Liver (tissue), 9 donors: ENCODE measurements around the gene KIF26B. TPM values are rescaled to one million over a fixed set of nuclear protein-coding genes. Genes with fewer than 3 reads are reported as not detected.

Experiments
- DNase-seq: peaks from one replicate; pipeline ENCODE4 v3.0.0-alpha.2; 2017; ENCODE audit warnings: low spot score
- H3K27ac ChIP-seq, 2 donors: one replicate each; pipeline ENCODE4 v1.7.0; 2013; ENCODE audit warnings: inconsistent platforms in 2 of 2, low read length in 2 of 2, control low read depth in 1 of 2, low read depth in 1 of 2, mild to moderate bottlenecking in 1 of 2
- H3K27me3 ChIP-seq, 4 donors: one replicate each; pipeline versions ENCODE4 v1.6.1 to v1.7.0; 2013; ENCODE audit warnings: low read length in 3 of 4, inconsistent platforms in 1 of 4, mild to moderate bottlenecking in 1 of 4, moderate library complexity in 1 of 4; ENCODE audit not compliant: control insufficient read depth in 4 of 4, insufficient read depth in 4 of 4
- H3K36me3 ChIP-seq, 4 donors: one replicate each; pipeline versions ENCODE4 v1.6.1 to v1.7.0; 2013; ENCODE audit warnings: low read length in 3 of 4, mild to moderate bottlenecking in 3 of 4, low read depth in 1 of 4, moderate library complexity in 1 of 4; ENCODE audit not compliant: control insufficient read depth in 4 of 4, insufficient read depth in 3 of 4
- H3K4me1 ChIP-seq, 4 donors: one replicate each; pipeline versions ENCODE4 v1.6.1 to v1.7.0; 2013; ENCODE audit warnings: low read length in 3 of 4, mild to moderate bottlenecking in 3 of 4, moderate library complexity in 1 of 4; ENCODE audit not compliant: control insufficient read depth in 4 of 4, insufficient read depth in 4 of 4
- H3K4me3 ChIP-seq, 3 donors: one replicate each; pipeline versions ENCODE4 v1.6.1 to v1.7.0; 2013; ENCODE audit warnings: low read length in 3 of 3, control low read depth in 1 of 3, low read depth in 1 of 3, mild to moderate bottlenecking in 1 of 3
- H3K9ac ChIP-seq, 2 donors: one replicate each; pipeline ENCODE4 v1.7.0; 2013; ENCODE audit warnings: low read length in 2 of 2, mild to moderate bottlenecking in 2 of 2, moderate library complexity in 2 of 2, control low read depth in 1 of 2, low read depth in 1 of 2
- H3K9me3 ChIP-seq, 4 donors: one replicate each; pipeline versions ENCODE4 v1.6.1 to v1.7.0; 2013; ENCODE audit warnings: low read length in 3 of 4; ENCODE audit not compliant: control insufficient read depth in 4 of 4
- ATF3 ChIP-seq: IDR thresholded peaks from 2 replicates; pipeline ENCODE4 v1.6.1; 2016; ENCODE audit warnings: antibody characterized with exemption
- CTCF ChIP-seq: fragments of 150-350 bp; IDR thresholded peaks from 2 replicates; pipeline ENCODE4 v1.5.1; 2017; ENCODE audit warnings: improper control_type of control experiment, low read depth, low read length; ENCODE audit not compliant: missing input control
- EGR1 ChIP-seq, 2 donors: IDR thresholded peaks; 2 replicates each; pipeline ENCODE4 v1.6.1; 2016 to 2018; ENCODE audit warnings: antibody characterized with exemption in 2 of 2, low read depth in 2 of 2
- FOXA1 ChIP-seq: IDR thresholded peaks from 2 replicates; pipeline ENCODE4 v1.6.1; 2016; ENCODE audit warnings: antibody characterized with exemption
- FOXA2 ChIP-seq: IDR thresholded peaks from 2 replicates; pipeline ENCODE4 v1.6.1; 2016; ENCODE audit warnings: antibody characterized with exemption
- GABPA ChIP-seq, 2 donors: IDR thresholded peaks in 1 of 2; conservative IDR thresholded peaks in 1 of 2; 2 replicates each; pipeline ENCODE4 v1.6.1; 2016; ENCODE audit warnings: antibody characterized with exemption in 2 of 2, mild to moderate bottlenecking in 1 of 2, moderate library complexity in 1 of 2
- HNF4A ChIP-seq, 2 donors: conservative IDR thresholded peaks; 2 replicates each; pipeline ENCODE4 v1.6.1; 2016; ENCODE audit warnings: antibody characterized with exemption in 2 of 2, mild to moderate bottlenecking in 2 of 2
- HNF4G ChIP-seq: IDR thresholded peaks from 2 replicates; pipeline ENCODE4 v1.6.1; 2016; ENCODE audit warnings: antibody characterized with exemption
- JUND ChIP-seq, 2 donors: IDR thresholded peaks; 2 replicates each; pipeline ENCODE4 v1.6.1; 2016; ENCODE audit warnings: antibody characterized with exemption in 2 of 2
- MAX ChIP-seq: IDR thresholded peaks from 2 replicates; pipeline ENCODE4 v1.6.1; 2016; ENCODE audit warnings: antibody characterized with exemption
- RAD21 ChIP-seq, 2 donors: IDR thresholded peaks; 2 replicates each; pipeline ENCODE4 v1.6.1; 2016; ENCODE audit warnings: antibody characterized with exemption in 2 of 2, mild to moderate bottlenecking in 2 of 2
- REST ChIP-seq: IDR thresholded peaks from 2 replicates; pipeline ENCODE4 v1.6.1; 2016; ENCODE audit warnings: antibody characterized with exemption, mild to moderate bottlenecking
- RXRA ChIP-seq, 2 donors: IDR thresholded peaks; 2 replicates each; pipeline ENCODE4 v1.6.1; 2017 to 2018; ENCODE audit warnings: antibody characterized with exemption in 2 of 2, mild to moderate bottlenecking in 1 of 2
- SP1 ChIP-seq: IDR thresholded peaks from 2 replicates; pipeline ENCODE4 v1.6.1; 2018; ENCODE audit warnings: antibody characterized with exemption, mild to moderate bottlenecking
- YY1 ChIP-seq: IDR thresholded peaks from 2 replicates; pipeline ENCODE4 v1.6.1; 2016; ENCODE audit warnings: antibody characterized with exemption, mild to moderate bottlenecking
- ZBTB33 ChIP-seq: IDR thresholded peaks from 2 replicates; pipeline ENCODE4 v1.6.1; 2016; ENCODE audit warnings: antibody characterized with exemption
- WGBS: extraction: QIAGEN DNeasy Blood & Tissue Kit; methylation state at CpG from one replicate; pipeline ENCODE4 v1.1.7; 2013; 5-methylcytosine and 5-hydroxymethylcytosine counted together
- polyA plus RNA-seq, 2 donors: library from polyadenylated mRNA; stranded (reverse) in 1 of 2; unstranded in 1 of 2; fragments of 200-250 nt in 1 of 2; fragments of >200 nt in 1 of 2; fragmentation: Nextera tagmentation in 1 of 2; extraction: Ambion mirVana in 1 of 2; gene quantifications; one replicate each; pipeline versions ENCODE4 v1.2.1 to v1.2.3, GENCODE V29; 2013 to 2015
- total RNA-seq, 2 donors: library from RNA; depleted of rRNA; stranded (reverse); fragments of >200 nt; gene quantifications; one replicate each; pipeline ENCODE4 v1.2.3, GENCODE V29; 2014
- donor health status: healthy.
- donor health status: healthy.
- donor health status: healthy.
- donor health status: healthy.
- donor health status: healthy.

The KIF26B gene
- total and polyA plus RNA-seq, 4 donors = 0.10 to 1.7 (median 0.34) TPM

GRCh38 chr1:245465666-245466065 is 310.9 kb downstream of the KIF26B start:
- H3K27ac ChIP-seq = no peak overlapping the region
- H3K4me1 ChIP-seq = no peaks in the 10 kb centered on the region
- no peak overlapping the region for H3K9ac ChIP-seq
- no peak for TF ChIP-seq RXRA (IDR thresholded peaks at IDR 0.05)
- no peak for TF ChIP-seq FOXA2
- no peak for TF ChIP-seq FOXA1
- no peak for TF ChIP-seq JUND (IDR thresholded peaks at IDR 0.05)
- no peak for TF ChIP-seq MAX
- TF ChIP-seq GABPA (IDR thresholded peaks at IDR 0.05 in 1 of 2, conservative IDR thresholded peaks at IDR 0.05 in 1 of 2) = no peak
- TF ChIP-seq CTCF = no peak
- TF ChIP-seq HNF4G = no peak
- no peak for DNase-seq
- H3K36me3 ChIP-seq = no peaks in the 10 kb centered on the region
- H3K4me3 ChIP-seq = no peak overlapping the region
- 91% methylated on average over 16 of the region's 16 CpGs for WGBS
- H3K27me3 ChIP-seq = no peaks in the 10 kb centered on the region
- H3K9me3 ChIP-seq = no peaks in the 10 kb centered on the region

- Histone ChIP-seq H3K9me3 (no peaks in the 10 kb centered on the region), H3K4me1 (no peaks in the 10 kb centered on the region), H3K4me3 (no peak overlapping the region), H3K36me3 (no peaks in the 10 kb centered on the region), H3K27me3 (no peaks in the 10 kb centered on the region), H3K27ac (no peak overlapping the region), H3K9ac (no peak overlapping the region)
- TF ChIP-seq CTCF (no peak), HNF4A (conservative IDR thresholded peaks at IDR 0.05) (no peak), ZBTB33 (no peak), EGR1 (IDR thresholded peaks at IDR 0.05; ENCODE audit: low read depth in 2 of 2) (no peak), ATF3 (no peak), RXRA (IDR thresholded peaks at IDR 0.05) (no peak), MAX (no peak), REST (no peak), FOXA2 (no peak), RAD21 (IDR thresholded peaks at IDR 0.05) (no peak), SP1 (no peak), GABPA (IDR thresholded peaks at IDR 0.05 in 1 of 2, conservative IDR thresholded peaks at IDR 0.05 in 1 of 2) (no peak), JUND (IDR thresholded peaks at IDR 0.05) (no peak), YY1 (no peak), HNF4G (no peak)
- DNase-seq = no peak
- WGBS = 82% methylated on average over 7 of the region's 7 CpGs
Measured at GRCh38 chr1:245466261-245466660, 311.5 kb downstream of the KIF26B start.
